Transverse colon (tissue), 3 donors: ENCODE data around the gene ZNF853.

Experiments used
- POLR2A ChIP-seq: fragments of 450-650 bp; IDR thresholded peaks from one replicate; pipeline ENCODE4 v1.6.1; 2016; ENCODE audit warnings: antibody characterized with exemption, mild to moderate bottlenecking, moderate library complexity
- TF ChIP-seq, protein P1 (sequence below), 5 experiments: fragments of 200-600 bp in 3 of 5; fragments of 450-650 bp in 2 of 5; sonication (generic) in 3 of 5; IDR thresholded peaks; 1 replicate in 2 of 5; 2 replicates in 3 of 5; pipeline ENCODE4 v1.5.1; 2016 to 2017; ENCODE audit warnings: antibody characterized with exemption in 5 of 5, inconsistent platforms in 3 of 5, mild to moderate bottlenecking in 2 of 5, moderate library complexity in 1 of 5

DNA sequence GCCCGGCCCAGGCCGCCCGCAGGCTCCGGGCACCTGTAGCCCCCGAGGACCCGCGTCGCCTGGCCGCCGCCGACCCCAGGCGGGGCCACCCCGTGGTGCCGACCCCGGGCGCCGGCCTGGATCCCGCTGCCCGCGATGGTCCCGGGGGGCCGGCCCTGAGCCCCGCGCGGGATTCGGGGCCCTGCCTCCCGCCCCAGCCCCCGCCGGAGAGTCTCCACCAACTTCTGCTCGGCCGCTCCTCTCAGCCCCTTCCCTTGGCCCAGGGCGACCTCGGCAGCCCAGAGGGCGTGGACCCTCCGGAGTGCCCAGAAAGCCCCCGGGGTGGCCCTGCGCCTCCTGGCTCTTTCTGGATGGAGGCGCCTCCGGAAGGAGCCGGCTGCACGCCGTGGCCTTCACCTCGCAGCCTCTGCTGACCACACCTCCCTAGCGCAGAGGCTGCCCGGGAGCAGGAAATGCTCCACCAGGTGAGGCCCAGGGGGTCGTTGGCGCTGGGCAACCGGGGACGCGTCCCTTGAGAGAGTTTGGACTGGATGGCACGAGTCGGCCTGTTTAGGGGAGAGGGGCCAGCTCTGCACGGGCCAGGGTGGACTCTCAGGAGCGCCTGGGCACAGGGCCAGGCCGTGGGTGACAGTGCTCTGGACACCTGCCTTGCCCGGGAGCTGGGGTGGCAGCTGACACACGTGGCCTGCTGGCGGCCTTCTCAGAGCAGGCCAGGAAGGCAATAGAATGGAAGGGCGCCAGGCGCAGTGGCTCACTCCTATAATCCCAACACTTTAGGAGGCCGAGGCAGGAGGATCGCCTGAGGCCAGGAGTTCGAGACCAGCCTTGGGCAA lies 529 bp downstream of the ZNF853 start:
- TF ChIP-seq, protein P1, sequence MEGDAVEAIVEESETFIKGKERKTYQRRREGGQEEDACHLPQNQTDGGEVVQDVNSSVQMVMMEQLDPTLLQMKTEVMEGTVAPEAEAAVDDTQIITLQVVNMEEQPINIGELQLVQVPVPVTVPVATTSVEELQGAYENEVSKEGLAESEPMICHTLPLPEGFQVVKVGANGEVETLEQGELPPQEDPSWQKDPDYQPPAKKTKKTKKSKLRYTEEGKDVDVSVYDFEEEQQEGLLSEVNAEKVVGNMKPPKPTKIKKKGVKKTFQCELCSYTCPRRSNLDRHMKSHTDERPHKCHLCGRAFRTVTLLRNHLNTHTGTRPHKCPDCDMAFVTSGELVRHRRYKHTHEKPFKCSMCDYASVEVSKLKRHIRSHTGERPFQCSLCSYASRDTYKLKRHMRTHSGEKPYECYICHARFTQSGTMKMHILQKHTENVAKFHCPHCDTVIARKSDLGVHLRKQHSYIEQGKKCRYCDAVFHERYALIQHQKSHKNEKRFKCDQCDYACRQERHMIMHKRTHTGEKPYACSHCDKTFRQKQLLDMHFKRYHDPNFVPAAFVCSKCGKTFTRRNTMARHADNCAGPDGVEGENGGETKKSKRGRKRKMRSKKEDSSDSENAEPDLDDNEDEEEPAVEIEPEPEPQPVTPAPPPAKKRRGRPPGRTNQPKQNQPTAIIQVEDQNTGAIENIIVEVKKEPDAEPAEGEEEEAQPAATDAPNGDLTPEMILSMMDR (IDR thresholded peaks at IDR 0.05): no peak
- TF ChIP-seq POLR2A: no peak
